Prostate gland (tissue), 2 donors: ENCODE measurements around the gene CEP78.

ENCODE experiments used
- POLR2A ChIP-seq: fragments of 450-650 bp; IDR thresholded peaks from one replicate; pipeline ENCODE4 v1.6.1; 2016; ENCODE audit warnings: antibody characterized with exemption, mild to moderate bottlenecking
- POLR2AphosphoS5 ChIP-seq: sonication (generic); formaldehyde crosslinking; IDR thresholded peaks from one replicate; pipeline ENCODE4 v1.6.1; 2017; ENCODE audit warnings: antibody characterized with exemption
- TF ChIP-seq, protein P1 (sequence below), 4 experiments: fragments of 200-600 bp in 2 of 4; fragments of 450-650 bp in 2 of 4; sonication (generic) in 2 of 4; IDR thresholded peaks; 1 replicate in 3 of 4; 2 replicates in 1 of 4; pipeline ENCODE4 v1.5.1; 2016 to 2019; ENCODE audit warnings: antibody characterized with exemption in 4 of 4, mild to moderate bottlenecking in 2 of 4, moderate library complexity in 2 of 4

- TF ChIP-seq, protein P1, sequence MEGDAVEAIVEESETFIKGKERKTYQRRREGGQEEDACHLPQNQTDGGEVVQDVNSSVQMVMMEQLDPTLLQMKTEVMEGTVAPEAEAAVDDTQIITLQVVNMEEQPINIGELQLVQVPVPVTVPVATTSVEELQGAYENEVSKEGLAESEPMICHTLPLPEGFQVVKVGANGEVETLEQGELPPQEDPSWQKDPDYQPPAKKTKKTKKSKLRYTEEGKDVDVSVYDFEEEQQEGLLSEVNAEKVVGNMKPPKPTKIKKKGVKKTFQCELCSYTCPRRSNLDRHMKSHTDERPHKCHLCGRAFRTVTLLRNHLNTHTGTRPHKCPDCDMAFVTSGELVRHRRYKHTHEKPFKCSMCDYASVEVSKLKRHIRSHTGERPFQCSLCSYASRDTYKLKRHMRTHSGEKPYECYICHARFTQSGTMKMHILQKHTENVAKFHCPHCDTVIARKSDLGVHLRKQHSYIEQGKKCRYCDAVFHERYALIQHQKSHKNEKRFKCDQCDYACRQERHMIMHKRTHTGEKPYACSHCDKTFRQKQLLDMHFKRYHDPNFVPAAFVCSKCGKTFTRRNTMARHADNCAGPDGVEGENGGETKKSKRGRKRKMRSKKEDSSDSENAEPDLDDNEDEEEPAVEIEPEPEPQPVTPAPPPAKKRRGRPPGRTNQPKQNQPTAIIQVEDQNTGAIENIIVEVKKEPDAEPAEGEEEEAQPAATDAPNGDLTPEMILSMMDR (IDR thresholded peaks at IDR 0.05): no peak
- TF ChIP-seq POLR2A (no peak), POLR2AphosphoS5 (peak; percentile 81)
Observed at GRCh38 chr9:78311886-78312524, 76.1 kb downstream of the CEP78 start.
